B cell (primary cell): ENCODE measurements around the gene NCAM1. TPM values are rescaled to one million over a fixed set of nuclear protein-coding genes. Genes with fewer than 3 reads are reported as not detected.

Experiments used
- ATAC-seq: fragments of 200-7000 bp; cut with Tn5 transposase; one replicate; pipeline ENCODE4 v1.10.0; 2021; ENCODE audit warnings: low read depth, mild to moderate bottlenecking, moderate number of reproducible peaks, moderate library complexity
- CTCF ChIA-PET: fragments of 350-600 bp; sonication (Branson Sonifier 250); formaldehyde crosslinking; loops from one replicate; lab custom pipeline; 2021; ENCODE audit warnings: antibody characterized with exemption, inconsistent platforms; lab: Charles Lee
- POLR2A ChIA-PET: fragments of 350-600 bp; sonication (Branson Sonifier 250); formaldehyde crosslinking; loops from one replicate; lab custom pipeline; 2021; ENCODE audit warnings: antibody characterized with exemption; lab: Charles Lee
- DNase-seq: peaks from one replicate; pipeline ENCODE4 v3.0.0; 2013
- H2AFZ ChIP-seq: 2 replicates; pipeline ENCODE4 v1.6.1; 2012; ENCODE audit warnings: mild to moderate bottlenecking, low read depth, low read length; ENCODE audit not compliant: insufficient read depth, poor library complexity, severe bottlenecking
- H3K27ac ChIP-seq, 2 donors: 1 replicate in 1 of 2; 2 replicates in 1 of 2; pipeline ENCODE4 v1.5.1; 2012 to 2013; ENCODE audit warnings: low read length in 2 of 2, mild to moderate bottlenecking in 2 of 2, moderate library complexity in 1 of 2
- H3K27me3 ChIP-seq, 4 experiments: fragments of 200-600 bp in 1 of 4; sonication (generic) in 1 of 4; replicated peaks in 1 of 4; 1 replicate in 2 of 4; 2 replicates in 2 of 4; pipeline versions ENCODE4 v1.6.1 to v1.7.0; 2013 to 2016; ENCODE audit warnings: low read length in 3 of 4, mild to moderate bottlenecking in 2 of 4, mixed read lengths in 1 of 4, moderate library complexity in 1 of 4; ENCODE audit not compliant: insufficient read depth in 4 of 4, control insufficient read depth in 3 of 4; ENCODE audit errors: control extremely low read depth in 1 of 4
- H3K36me3 ChIP-seq, 2 experiments: replicated peaks in 1 of 2; 1 replicate in 1 of 2; 2 replicates in 1 of 2; pipeline versions ENCODE4 v1.6.1 to v1.7.1; 2013; ENCODE audit warnings: low read length in 1 of 2; ENCODE audit not compliant: insufficient read depth in 2 of 2, control insufficient read depth in 1 of 2; ENCODE audit errors: control extremely low read depth in 1 of 2, extremely low read depth in 1 of 2
- H3K4me1 ChIP-seq, 2 donors: fragments of 200-600 bp in 1 of 2; sonication (generic) in 1 of 2; 1 replicate in 1 of 2; 2 replicates in 1 of 2; pipeline versions ENCODE4 v1.5.1 to v1.6.1; 2013 to 2017; ENCODE audit warnings: low read length in 2 of 2; ENCODE audit not compliant: control insufficient read depth in 2 of 2, insufficient read depth in 2 of 2
- H3K4me2 ChIP-seq: replicated peaks from 2 replicates; pipeline ENCODE3; 2012; ENCODE audit warnings: mild to moderate bottlenecking, low read depth, low read length; ENCODE audit not compliant: poor library complexity, severe bottlenecking
- H3K4me3 ChIP-seq, 5 experiments: fragments of 200-600 bp in 1 of 5; sonication (generic) in 1 of 5; 1 replicate in 3 of 5; 2 replicates in 2 of 5; pipeline versions ENCODE4 v1.5.1 to v1.7.0; 2011 to 2016; ENCODE audit warnings: low read length in 4 of 5, mild to moderate bottlenecking in 4 of 5, low read depth in 2 of 5, control low read depth in 1 of 5, moderate library complexity in 1 of 5; ENCODE audit not compliant: insufficient read depth in 1 of 5; ENCODE audit errors: control extremely low read depth in 1 of 5, extremely low read depth in 1 of 5
- H3K79me2 ChIP-seq: fragments of 200-600 bp; sonication (generic); one replicate; pipeline ENCODE4 v1.6.0; 2016; ENCODE audit warnings: low read length; ENCODE audit not compliant: control insufficient read depth, insufficient read depth
- H3K9ac ChIP-seq: fragments of 200-600 bp; sonication (generic); 2 replicates; pipeline ENCODE4 v1.6.1; 2017; ENCODE audit warnings: mild to moderate bottlenecking, low read length, moderate library complexity
- H3K9me3 ChIP-seq, 3 donors: one replicate each; pipeline versions ENCODE4 v1.6.1 to v1.7.1; 2013; ENCODE audit warnings: low read length in 2 of 3; ENCODE audit not compliant: control insufficient read depth in 2 of 3, insufficient read depth in 1 of 3; ENCODE audit errors: control extremely low read depth in 1 of 3
- H4K20me1 ChIP-seq: 2 replicates; pipeline ENCODE4 v1.6.0; 2012; ENCODE audit warnings: mild to moderate bottlenecking, low read length; ENCODE audit not compliant: insufficient read depth, control insufficient read depth, poor library complexity, severe bottlenecking
- H3K27ac Mint-ChIP-seq: one replicate; pipeline ENCODE4 v1.8.0; 2021; ENCODE audit warnings: mixed read lengths
- H3K27me3 Mint-ChIP-seq: one replicate; pipeline ENCODE4 v1.8.0; 2021; ENCODE audit warnings: mixed read lengths
- H3K4me1 Mint-ChIP-seq: one replicate; pipeline ENCODE4 v1.8.0; 2021; ENCODE audit warnings: mixed read lengths
- H3K4me3 Mint-ChIP-seq: one replicate; pipeline ENCODE4 v1.8.0; 2021; ENCODE audit warnings: mixed read lengths
- H3K9me3 Mint-ChIP-seq: one replicate; pipeline ENCODE4 v1.8.0; 2022; ENCODE audit warnings: mixed read lengths; ENCODE audit not compliant: insufficient read depth
- EZH2 ChIP-seq: IDR thresholded peaks from 2 replicates; pipeline ENCODE4 v1.6.1; 2012; ENCODE audit warnings: borderline replicate concordance, low read depth, mild to moderate bottlenecking, moderate library complexity, low read length; ENCODE audit not compliant: insufficient read depth, poor library complexity, severe bottlenecking
- WGBS: methylation state at CpG from one replicate; pipeline ENCODE4 v1.1.5; 2013; ENCODE audit warnings: missing lambda C conversion rate; ENCODE audit not compliant: insufficient coverage; 5-methylcytosine and 5-hydroxymethylcytosine counted together
- intact Hi-C: fragments of 100-400 bp; cut with micrococcal nuclease; formaldehyde crosslinking; loops from one replicate; pipeline ENCODE4 v1.10.0; 2022
- polyA plus RNA-seq: library from polyadenylated mRNA; depleted of rRNA; stranded (reverse); fragments of >200 nt; gene quantifications from 2 replicates; pipeline ENCODE4 v1.2.3, GENCODE V29; 2012
- total RNA-seq, 2 donors: library from RNA; stranded (reverse); fragments of 120-200 nt in 1 of 2; gene quantifications; 1 replicate in 1 of 2; 2 replicates in 1 of 2; pipeline versions ENCODE4 v1.2.3 to v1.2.4, GENCODE V29; 2013 to 2022
- TF ChIP-seq, protein P1 (sequence below): fragments of 200-600 bp; IDR thresholded peaks from one replicate; pipeline ENCODE4 v1.8.0; 2022; ENCODE audit warnings: antibody characterized with exemption, mild to moderate bottlenecking

Gene NCAM1
- total and polyA plus RNA-seq, 2 donors (not counting 1 experiment from before 2014, with no cell fraction given), result 0.37 TPM; not detected in 1

DNA sequence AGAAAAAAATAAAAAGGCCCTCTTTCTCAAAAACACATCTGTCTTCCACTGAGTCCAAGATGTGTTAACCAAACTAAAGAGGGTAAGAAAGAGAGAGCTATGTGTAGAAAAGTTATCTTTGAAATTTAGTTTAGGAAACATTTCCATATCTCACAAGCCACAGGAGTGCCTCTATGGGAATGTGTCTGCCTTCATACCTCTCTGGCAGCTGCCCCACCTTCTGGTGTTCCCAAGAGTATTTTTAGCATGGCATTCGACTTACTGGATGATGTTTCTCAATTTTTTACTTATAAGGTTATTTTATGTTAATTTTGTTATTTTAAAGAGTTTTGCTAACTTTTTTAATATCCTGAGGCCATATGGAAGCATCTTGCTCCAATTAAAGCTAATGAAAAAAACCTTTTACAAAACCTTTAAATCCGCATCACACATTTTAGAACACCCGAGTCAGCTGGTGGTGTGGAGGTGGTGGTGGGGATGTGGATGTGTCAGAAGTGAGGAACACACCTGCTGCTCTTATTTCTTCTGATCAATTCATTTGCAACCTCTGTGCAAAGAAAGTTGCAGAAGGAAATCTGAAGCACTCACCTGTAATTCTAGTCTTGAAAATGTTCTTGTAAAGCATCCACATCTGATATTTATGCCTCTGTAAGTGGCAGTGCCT is 112.2 kb downstream of the NCAM1 start:
- Histone ChIP-seq H3K27ac (no peak overlapping the region), H3K36me3 (no peaks in the 10 kb centered on the region), H3K27me3 (no peaks in the 10 kb centered on the region), H3K4me2 (no peak overlapping the region), H4K20me1 (no peaks in the 10 kb centered on the region), H2AFZ (no peak overlapping the region), H3K4me1 (no peaks in the 10 kb centered on the region), H3K79me2 (no peaks in the 10 kb centered on the region), H3K9me3 (no peaks in the 10 kb centered on the region), H3K9ac (no peak overlapping the region), H3K4me3 (no peak overlapping the region)
- no peak for TF ChIP-seq EZH2
- TF ChIP-seq, protein P1, sequence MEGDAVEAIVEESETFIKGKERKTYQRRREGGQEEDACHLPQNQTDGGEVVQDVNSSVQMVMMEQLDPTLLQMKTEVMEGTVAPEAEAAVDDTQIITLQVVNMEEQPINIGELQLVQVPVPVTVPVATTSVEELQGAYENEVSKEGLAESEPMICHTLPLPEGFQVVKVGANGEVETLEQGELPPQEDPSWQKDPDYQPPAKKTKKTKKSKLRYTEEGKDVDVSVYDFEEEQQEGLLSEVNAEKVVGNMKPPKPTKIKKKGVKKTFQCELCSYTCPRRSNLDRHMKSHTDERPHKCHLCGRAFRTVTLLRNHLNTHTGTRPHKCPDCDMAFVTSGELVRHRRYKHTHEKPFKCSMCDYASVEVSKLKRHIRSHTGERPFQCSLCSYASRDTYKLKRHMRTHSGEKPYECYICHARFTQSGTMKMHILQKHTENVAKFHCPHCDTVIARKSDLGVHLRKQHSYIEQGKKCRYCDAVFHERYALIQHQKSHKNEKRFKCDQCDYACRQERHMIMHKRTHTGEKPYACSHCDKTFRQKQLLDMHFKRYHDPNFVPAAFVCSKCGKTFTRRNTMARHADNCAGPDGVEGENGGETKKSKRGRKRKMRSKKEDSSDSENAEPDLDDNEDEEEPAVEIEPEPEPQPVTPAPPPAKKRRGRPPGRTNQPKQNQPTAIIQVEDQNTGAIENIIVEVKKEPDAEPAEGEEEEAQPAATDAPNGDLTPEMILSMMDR, result no peak
- H3K27me3 Mint-ChIP-seq, result no peaks in the 10 kb centered on the region
- ChIA-PET CTCF (interaction anchor here (0.6 kb wide), 1 partner anchor 793 kb away, joined by 4 read pairs; no protein-coding TSS in a partner anchor), POLR2A (no interaction called here)
- no peak overlapping the region for H3K4me3 Mint-ChIP-seq
- ATAC-seq (no peak), DNase-seq (no peak)
- no CpG with 5 or more reads among the region's 3 CpGs for WGBS
- no peaks in the 10 kb centered on the region for H3K4me1 Mint-ChIP-seq
- intact Hi-C loops, result no loop called here
- no peak overlapping the region for H3K27ac Mint-ChIP-seq
- H3K9me3 Mint-ChIP-seq, result no peaks in the 10 kb centered on the region

DNA sequence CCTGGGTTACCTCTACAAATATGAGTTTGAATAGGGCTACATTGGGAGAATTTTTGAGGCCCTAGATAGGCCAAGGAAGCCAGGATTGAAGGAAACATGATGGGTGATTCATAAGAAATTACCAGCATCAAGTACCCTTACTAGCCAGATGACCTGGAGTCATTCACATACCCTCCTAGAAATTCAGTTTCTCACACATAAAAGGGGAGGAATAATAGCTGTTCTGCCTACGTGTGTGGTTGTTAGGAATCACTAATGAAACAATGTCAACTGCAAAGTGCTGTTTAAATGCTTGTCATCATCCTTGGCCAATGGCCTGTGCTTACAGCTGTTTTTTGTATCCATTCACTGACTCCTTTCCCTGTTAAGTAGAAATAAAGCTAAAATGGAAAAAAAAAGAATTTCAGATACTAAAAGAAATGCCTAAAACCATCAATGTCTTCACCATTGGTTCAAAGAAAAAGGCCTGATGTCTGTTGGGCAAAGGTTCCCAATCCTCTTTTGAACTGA is 114.4 kb downstream of the NCAM1 start:
- ATAC-seq, result no peak
- H3K36me3 ChIP-seq, result no peaks in the 10 kb centered on the region
- H3K9me3 ChIP-seq, result no peaks in the 10 kb centered on the region
- H3K27ac ChIP-seq, result no peak overlapping the region
- no peaks in the 10 kb centered on the region for H3K4me1 Mint-ChIP-seq
- no peak overlapping the region for H2AFZ ChIP-seq
- no peak overlapping the region for H3K27ac Mint-ChIP-seq
- no peak for TF ChIP-seq EZH2
- TF ChIP-seq, protein P1, result no peak
- no peak overlapping the region for H3K4me3 Mint-ChIP-seq
- no peak overlapping the region for H3K4me3 ChIP-seq
- intact Hi-C loops, result no loop called here
- H3K27me3 ChIP-seq, result no peaks in the 10 kb centered on the region
- no peak for DNase-seq
- no peaks in the 10 kb centered on the region for H3K9me3 Mint-ChIP-seq
- ChIA-PET CTCF (no interaction called here), POLR2A (no interaction called here)
- H4K20me1 ChIP-seq, result no peaks in the 10 kb centered on the region
- no peaks in the 10 kb centered on the region for H3K79me2 ChIP-seq
- no peak overlapping the region for H3K4me2 ChIP-seq
- no peak overlapping the region for H3K9ac ChIP-seq
- H3K4me1 ChIP-seq, result no peaks in the 10 kb centered on the region
- WGBS, result no CpG with 5 or more reads among the region's 1 CpG
- no peaks in the 10 kb centered on the region for H3K27me3 Mint-ChIP-seq
